Measurements from ENCODE around the gene JAG2.

DNA sequence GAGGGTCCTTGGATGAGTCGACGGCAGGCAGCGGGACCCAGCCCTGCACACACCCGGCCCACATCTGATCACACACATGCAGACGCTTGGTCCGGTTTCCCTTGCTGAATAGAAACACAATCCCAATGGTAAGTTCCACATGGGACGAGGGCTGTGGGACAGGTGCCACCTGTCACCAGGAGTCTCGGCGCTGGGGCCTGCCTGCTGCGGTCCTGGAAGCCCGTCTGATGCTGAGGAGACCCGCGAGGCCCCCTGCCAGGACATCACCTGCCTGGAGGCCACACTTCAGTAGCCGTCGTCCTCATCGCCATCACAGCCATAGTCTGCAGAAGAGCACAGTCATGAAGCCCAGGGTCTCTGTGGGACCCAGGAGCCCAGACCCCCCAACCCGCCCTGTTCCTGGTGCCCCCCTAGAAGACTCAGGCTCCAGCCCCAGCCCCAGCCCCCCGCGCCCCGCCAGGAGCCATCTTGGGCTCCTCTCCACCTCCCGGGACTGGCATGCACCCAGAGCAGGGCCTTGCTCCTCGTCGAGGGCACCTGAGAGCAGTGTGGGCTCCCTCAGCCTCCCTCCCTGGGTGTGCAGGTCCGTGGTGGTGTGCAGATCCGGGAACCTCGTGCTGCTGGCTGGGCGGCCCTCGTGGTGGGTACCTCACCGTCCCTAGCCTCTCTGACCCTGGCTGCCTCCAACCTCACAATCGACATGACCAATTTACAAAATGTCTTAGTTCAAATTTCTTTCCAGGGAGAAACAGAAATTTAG, 41.9 kb upstream of the JAG2 start:
- no peak for TF ChIP-seq ZNF830 (tag by site-specific recombination; IDR thresholded peaks at IDR 0.05; ENCODE audit: low read depth)
- TF ChIP-seq ZNF76 (tag by site-specific recombination; IDR thresholded peaks at IDR 0.05; ENCODE audit: borderline replicate concordance, low read depth), result no peak
- TF ChIP-seq, protein P1, sequence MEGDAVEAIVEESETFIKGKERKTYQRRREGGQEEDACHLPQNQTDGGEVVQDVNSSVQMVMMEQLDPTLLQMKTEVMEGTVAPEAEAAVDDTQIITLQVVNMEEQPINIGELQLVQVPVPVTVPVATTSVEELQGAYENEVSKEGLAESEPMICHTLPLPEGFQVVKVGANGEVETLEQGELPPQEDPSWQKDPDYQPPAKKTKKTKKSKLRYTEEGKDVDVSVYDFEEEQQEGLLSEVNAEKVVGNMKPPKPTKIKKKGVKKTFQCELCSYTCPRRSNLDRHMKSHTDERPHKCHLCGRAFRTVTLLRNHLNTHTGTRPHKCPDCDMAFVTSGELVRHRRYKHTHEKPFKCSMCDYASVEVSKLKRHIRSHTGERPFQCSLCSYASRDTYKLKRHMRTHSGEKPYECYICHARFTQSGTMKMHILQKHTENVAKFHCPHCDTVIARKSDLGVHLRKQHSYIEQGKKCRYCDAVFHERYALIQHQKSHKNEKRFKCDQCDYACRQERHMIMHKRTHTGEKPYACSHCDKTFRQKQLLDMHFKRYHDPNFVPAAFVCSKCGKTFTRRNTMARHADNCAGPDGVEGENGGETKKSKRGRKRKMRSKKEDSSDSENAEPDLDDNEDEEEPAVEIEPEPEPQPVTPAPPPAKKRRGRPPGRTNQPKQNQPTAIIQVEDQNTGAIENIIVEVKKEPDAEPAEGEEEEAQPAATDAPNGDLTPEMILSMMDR (tag by site-specific recombination; IDR thresholded peaks at IDR 0.05), result no peak
- TF ChIP-seq OSR2 (tag by site-specific recombination; IDR thresholded peaks at IDR 0.05), result no peak
- TF ChIP-seq, protein P2, sequence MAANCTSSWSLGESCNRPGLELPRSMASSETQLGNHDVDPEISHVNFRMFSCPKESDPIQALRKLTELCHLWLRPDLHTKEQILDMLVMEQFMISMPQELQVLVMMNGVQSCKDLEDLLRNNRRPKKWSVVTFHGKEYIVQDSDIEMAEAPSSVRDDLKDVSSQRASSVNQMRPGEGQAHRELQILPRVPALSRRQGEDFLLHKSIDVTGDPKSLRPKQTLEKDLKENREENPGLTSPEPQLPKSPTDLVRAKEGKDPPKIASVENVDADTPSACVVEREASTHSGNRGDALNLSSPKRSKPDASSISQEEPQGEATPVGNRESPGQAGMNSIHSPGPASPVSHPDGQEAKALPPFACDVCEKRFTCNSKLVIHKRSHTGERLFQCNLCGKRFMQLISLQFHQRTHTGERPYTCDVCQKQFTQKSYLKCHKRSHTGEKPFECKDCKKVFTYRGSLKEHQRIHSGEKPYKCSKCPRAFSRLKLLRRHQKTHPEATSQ (tag by site-specific recombination; IDR thresholded peaks at IDR 0.05), result no peak
- no peak for TF ChIP-seq FEZF1 (tag by site-specific recombination; IDR thresholded peaks at IDR 0.05)
- TF ChIP-seq ZNF776 (tag by site-specific recombination; IDR thresholded peaks at IDR 0.05; ENCODE audit: borderline replicate concordance), result no peak
- TF ChIP-seq ZBTB20 (tag by site-specific recombination; IDR thresholded peaks at IDR 0.05), result no peak
- TF ChIP-seq, protein P3, sequence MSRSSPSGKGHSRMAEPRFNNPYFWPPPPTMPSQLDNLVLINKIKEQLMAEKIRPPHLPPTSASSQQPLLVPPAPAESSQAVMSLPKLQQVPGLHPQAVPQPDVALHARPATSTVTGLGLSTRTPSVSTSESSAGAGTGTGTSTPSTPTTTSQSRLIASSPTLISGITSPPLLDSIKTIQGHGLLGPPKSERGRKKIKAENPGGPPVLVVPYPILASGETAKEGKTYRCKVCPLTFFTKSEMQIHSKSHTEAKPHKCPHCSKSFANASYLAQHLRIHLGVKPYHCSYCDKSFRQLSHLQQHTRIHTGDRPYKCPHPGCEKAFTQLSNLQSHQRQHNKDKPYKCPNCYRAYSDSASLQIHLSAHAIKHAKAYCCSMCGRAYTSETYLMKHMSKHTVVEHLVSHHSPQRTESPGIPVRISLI (tag by site-specific recombination; IDR thresholded peaks at IDR 0.05), result no peak
- no peak for TF ChIP-seq MEIS1 (CRISPR knock-in tag; IDR thresholded peaks at IDR 0.05; ENCODE audit: borderline replicate concordance)
- no peak for TF ChIP-seq ZXDB (tag by site-specific recombination; IDR thresholded peaks at IDR 0.05)
- no peak for TF ChIP-seq ZNF121 (tag by site-specific recombination; IDR thresholded peaks at IDR 0.05)
- no peak for TF ChIP-seq SP7 (tag by site-specific recombination; IDR thresholded peaks at IDR 0.05)
